ENCODE data around the gene ZNF333. TPM values are rescaled to one million over a fixed set of nuclear protein-coding genes. Genes with fewer than 3 reads are reported as not detected.

ZNF333 gene
- total RNA-seq, 4 donors from 2014 or later: 18.8 to 61.8 (median 44.3) TPM

DNA sequence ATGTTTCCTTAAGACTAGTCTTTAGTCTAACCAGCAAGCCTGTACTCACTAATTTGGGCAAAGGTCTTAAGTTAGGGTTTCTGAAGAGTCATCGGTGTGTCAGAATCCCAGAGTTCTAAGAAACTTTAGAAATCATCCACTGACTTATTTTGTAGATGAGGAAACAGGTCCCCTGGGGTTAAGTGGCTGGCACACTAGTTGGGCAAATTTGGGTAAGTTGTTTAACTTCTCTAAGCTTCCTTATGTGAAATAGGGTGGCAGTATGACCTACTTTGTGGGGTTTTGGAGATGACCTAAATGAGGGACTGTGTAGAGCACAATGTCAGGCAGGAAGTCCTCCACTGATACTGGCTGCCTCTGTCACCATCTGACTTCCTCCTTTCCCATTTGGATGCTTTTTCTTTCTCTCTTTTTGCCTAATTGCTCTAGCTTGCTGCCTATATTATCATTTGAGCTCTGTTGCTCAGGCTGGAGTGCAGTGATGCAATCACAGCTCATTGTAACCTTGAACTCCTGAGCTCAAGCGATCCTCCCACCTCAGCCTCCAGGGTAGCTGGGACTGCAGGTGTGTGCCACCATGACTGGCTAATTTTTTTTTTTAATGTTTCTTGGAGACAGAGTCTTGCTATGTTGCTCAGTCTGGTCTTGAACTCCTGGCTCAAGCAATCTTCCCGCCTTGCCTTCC is 17.5 kb upstream of the ZNF333 start:
- H3K27me3 ChIP-seq: no peaks in the 10 kb centered on the region
- TF ChIP-seq CTCF (IDR thresholded peaks at IDR 0.05) (no peak), POLR2A (IDR thresholded peaks at IDR 0.05) (no peak)
- intact Hi-C loops (cut with DNase I; ENCODE audit: low total_unique reads): no loop called here
- no peaks in the 10 kb centered on the region for H3K36me3 ChIP-seq
- H3K4me3 ChIP-seq: no peak overlapping the region
- no peaks in the 10 kb centered on the region for H3K4me1 ChIP-seq
- no peak overlapping the region for H3K27ac ChIP-seq
- no peaks in the 10 kb centered on the region for H3K9me3 ChIP-seq
- DNase-seq: no peak

- H3K27ac ChIP-seq: no peak overlapping the region
- H3K36me3 ChIP-seq: no peaks in the 10 kb centered on the region
- DNase-seq: no peak
- H3K4me1 ChIP-seq: no peaks in the 10 kb centered on the region
- TF ChIP-seq POLR2A (IDR thresholded peaks at IDR 0.05) (no peak), CTCF (IDR thresholded peaks at IDR 0.05) (no peak)
- no peaks in the 10 kb centered on the region for H3K27me3 ChIP-seq
- intact Hi-C loops (cut with DNase I; ENCODE audit: low total_unique reads): no loop called here
- H3K9me3 ChIP-seq: no peaks in the 10 kb centered on the region
- H3K4me3 ChIP-seq: no peak overlapping the region
Observed at GRCh38 chr19:14673088-14673487, 16.8 kb upstream of the ZNF333 start.

DNA sequence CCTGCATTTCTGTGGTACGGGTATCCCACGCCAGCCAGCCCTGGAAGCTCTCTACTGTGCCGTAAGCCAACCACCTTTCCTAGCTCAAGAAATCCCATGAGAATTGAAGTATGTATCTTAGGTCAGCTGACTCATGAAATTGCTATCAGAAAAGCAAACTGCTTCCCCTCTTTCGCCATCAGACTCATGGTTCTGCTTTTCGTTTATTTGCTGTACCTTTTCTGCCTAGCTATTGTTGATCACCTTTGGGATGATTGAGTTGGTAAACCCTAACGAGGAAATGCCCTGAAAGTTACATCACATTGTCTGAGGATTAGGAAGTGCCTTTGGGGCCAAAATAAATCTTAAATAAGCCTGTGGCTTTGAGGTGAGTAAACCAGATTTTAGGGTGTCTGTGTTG is 15.1 kb upstream of the ZNF333 start, which contains the start of gene ADGRE3:
ADGRE3 (minus strand) TSS at position 81 of the 400 bp plus-strand sequence; CDS start at position 7, 74 bp downstream.
- Histone ChIP-seq H3K9me3 (no peaks in the 10 kb centered on the region), H3K27me3 (no peaks in the 10 kb centered on the region), H3K4me1 (no peaks in the 10 kb centered on the region), H3K36me3 (no peaks in the 10 kb centered on the region), H3K27ac (no peak within 1 kb of the TSS), H3K4me3 (no peak within 1 kb of the TSS)
- intact Hi-C loops (cut with DNase I; ENCODE audit: low total_unique reads): no loop called here
- DNase-seq: no peak
- no peak for TF ChIP-seq CTCF (IDR thresholded peaks at IDR 0.05)
- TF ChIP-seq POLR2A (IDR thresholded peaks at IDR 0.05): no peak

- H3K4me1 ChIP-seq: no peaks in the 10 kb centered on the region
- no peak overlapping the region for H3K27ac ChIP-seq
- intact Hi-C loops (cut with DNase I; ENCODE audit: low total_unique reads): no loop called here
- no peak overlapping the region for H3K4me3 ChIP-seq
- no peaks in the 10 kb centered on the region for H3K36me3 ChIP-seq
- no peak for DNase-seq
- TF ChIP-seq CTCF (IDR thresholded peaks at IDR 0.05) (no peak), POLR2A (IDR thresholded peaks at IDR 0.05) (no peak)
- H3K27me3 ChIP-seq: no peaks in the 10 kb centered on the region
- H3K9me3 ChIP-seq: no peaks in the 10 kb centered on the region
Observed at GRCh38 chr19:14676762-14677161, 13.1 kb upstream of the ZNF333 start.

DNA sequence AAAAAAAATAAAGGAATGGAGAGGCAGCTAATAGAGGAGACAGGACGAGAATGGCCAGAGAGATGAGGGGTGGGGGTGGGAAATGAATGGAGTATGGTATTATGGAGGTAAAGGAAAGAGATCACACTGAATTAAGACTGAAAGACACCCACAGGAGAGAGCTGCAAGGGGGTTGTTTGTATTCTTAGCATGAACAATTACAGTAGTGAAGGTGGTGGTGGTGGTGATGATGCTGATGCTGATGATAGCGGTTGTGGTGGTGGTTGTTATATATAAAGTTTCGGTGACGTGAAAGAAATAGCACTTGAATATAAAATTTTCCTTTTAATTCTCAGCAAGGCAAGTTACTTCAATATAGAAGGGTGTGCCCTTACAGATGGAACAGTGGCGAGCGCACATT is 12.4 kb upstream of the ZNF333 start:
- H3K9me3 ChIP-seq: no peaks in the 10 kb centered on the region
- H3K4me1 ChIP-seq: no peaks in the 10 kb centered on the region
- no peak for TF ChIP-seq POLR2A (IDR thresholded peaks at IDR 0.05)
- no peak for TF ChIP-seq CTCF (IDR thresholded peaks at IDR 0.05)
- H3K27ac ChIP-seq: no peak overlapping the region
- no peak overlapping the region for H3K4me3 ChIP-seq
- no peaks in the 10 kb centered on the region for H3K27me3 ChIP-seq
- intact Hi-C loops (cut with DNase I; ENCODE audit: low total_unique reads): no loop called here
- no peaks in the 10 kb centered on the region for H3K36me3 ChIP-seq
- no peak for DNase-seq

Measured in uterus (tissue), 4 donors.